ENCODE data around the gene RPS25. TPM values are rescaled to one million over a fixed set of nuclear protein-coding genes. Genes with fewer than 3 reads are reported as not detected.

The RPS25 gene
- total and polyA plus RNA-seq, 10 of the 15 experiments (the other 5 are each of a cell fraction or from before 2014, with no cell fraction given) = 886 to 3,746 (median 3,066) TPM

DNA sequence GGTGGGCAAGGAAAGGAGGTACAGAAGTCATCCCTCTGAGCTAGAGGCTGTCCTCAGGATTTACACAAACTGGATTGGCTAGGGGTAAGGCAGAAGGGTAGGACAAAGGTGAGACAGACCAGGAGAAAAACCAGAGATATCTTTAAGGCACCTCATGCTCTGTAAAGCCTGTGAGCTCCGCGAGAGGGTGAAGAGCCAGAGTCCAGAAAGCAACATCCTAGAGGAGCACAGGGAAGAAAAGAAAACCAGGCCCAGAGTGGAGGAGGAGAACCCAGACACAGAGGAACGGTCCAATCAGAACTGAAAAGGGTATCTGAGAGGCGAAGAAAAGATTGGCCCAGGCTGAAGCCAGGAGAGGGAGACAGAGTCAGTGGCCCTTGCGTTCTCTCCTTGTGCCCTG lies 7.4 kb upstream of the RPS25 start (continued):
- TF ChIP-seq, protein P1, sequence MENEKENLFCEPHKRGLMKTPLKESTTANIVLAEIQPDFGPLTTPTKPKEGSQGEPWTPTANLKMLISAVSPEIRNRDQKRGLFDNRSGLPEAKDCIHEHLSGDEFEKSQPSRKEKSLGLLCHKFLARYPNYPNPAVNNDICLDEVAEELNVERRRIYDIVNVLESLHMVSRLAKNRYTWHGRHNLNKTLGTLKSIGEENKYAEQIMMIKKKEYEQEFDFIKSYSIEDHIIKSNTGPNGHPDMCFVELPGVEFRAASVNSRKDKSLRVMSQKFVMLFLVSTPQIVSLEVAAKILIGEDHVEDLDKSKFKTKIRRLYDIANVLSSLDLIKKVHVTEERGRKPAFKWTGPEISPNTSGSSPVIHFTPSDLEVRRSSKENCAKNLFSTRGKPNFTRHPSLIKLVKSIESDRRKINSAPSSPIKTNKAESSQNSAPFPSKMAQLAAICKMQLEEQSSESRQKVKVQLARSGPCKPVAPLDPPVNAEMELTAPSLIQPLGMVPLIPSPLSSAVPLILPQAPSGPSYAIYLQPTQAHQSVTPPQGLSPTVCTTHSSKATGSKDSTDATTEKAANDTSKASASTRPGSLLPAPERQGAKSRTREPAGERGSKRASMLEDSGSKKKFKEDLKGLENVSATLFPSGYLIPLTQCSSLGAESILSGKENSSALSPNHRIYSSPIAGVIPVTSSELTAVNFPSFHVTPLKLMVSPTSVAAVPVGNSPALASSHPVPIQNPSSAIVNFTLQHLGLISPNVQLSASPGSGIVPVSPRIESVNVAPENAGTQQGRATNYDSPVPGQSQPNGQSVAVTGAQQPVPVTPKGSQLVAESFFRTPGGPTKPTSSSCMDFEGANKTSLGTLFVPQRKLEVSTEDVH (IDR thresholded peaks at IDR 0.05; ENCODE audit: low read depth, partially characterized antibody) = no peak
- TF ChIP-seq HDAC6 (IDR thresholded peaks at IDR 0.05; ENCODE audit: unreplicated experiment) (no peak), RAD21 (IDR thresholded peaks at IDR 0.05; ENCODE audit: insufficient read depth, low read depth, low read length) (no peak)

DNA sequence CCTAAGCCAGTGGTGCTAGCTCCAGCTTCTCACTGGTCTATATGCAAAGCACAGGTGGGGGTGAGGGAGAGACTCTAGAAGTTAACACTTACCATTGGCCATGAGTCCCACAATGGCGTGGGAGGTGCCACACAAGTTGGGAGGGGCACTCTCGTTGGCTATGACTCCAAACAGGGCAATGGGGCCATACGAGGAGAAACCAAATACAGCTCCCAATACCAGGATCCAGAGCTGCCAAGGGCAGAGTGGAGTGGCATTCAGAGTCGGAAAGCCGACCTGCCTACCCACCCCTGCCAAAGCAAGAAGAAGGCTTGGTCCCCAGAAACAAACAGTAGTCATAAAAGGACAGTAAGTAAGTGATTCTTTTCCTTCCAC lies 6.9 kb upstream of the RPS25 start:
- in situ Hi-C loops (cut with MboI) (no loop called here), intact Hi-C loops (cut with micrococcal nuclease; ENCODE audit: unreplicated experiment) (no loop called here)
- FAIRE-seq (no peak), DNase-seq (ENCODE audit: low read depth, low spot score) (no peak), ATAC-seq (no peak)
- ChIA-PET CTCF (interaction anchor here (1.0 kb wide), 1 partner anchor 40 kb away, joined by 3 read pairs; no protein-coding TSS in a partner anchor), RAD21 (ENCODE audit: unreplicated experiment) (no interaction called here), SMC1A (ENCODE audit: uncharacterized antibody, unreplicated experiment) (no interaction called here), POLR2A (interaction anchor here (0.6 kb wide), 1 partner anchor 203 kb away, joined by 3 read pairs; no protein-coding TSS in a partner anchor)
- no peak overlapping the region for H3K9ac ChIP-seq (ENCODE audit: control insufficient read depth, insufficient read depth, low read length)
- no TSS peak for BruUV-seq (replicated peaks)
- TF ChIP-seq NFYB (IDR thresholded peaks at IDR 0.05; ENCODE audit: insufficient read depth, low read depth, low read length) (no peak), RCOR1 (conservative IDR thresholded peaks at IDR 0.05; ENCODE audit: low read depth, low read length) (no peak), ZNF217 (IDR thresholded peaks at IDR 0.05) (no peak), CBFB (IDR thresholded peaks at IDR 0.05; ENCODE audit: low read depth) (no peak)
- no peaks in the 10 kb centered on the region for H3K9me3 ChIP-seq (replicated peaks; ENCODE audit: control insufficient read depth, insufficient read depth, low read length)
- H3K79me2 ChIP-seq (ENCODE audit: control insufficient read depth, insufficient read depth, low read length) = peaks cover 17% of the 10 kb centered on the region
- WGBS (ENCODE audit: insufficient coverage, insufficient replicate concordance, low lambda C conversion rate, missing lambda C conversion rate) = 59% methylated on average over 5 of the region's 5 CpGs
- peaks cover 5 to 9% of the 10 kb centered on the region in 2 experiments; a peak in 3 of 4 replicates for H3K36me3 ChIP-seq (ENCODE audit: control insufficient read depth in 2 of 2, insufficient read depth in 2 of 2, low read length in 1 of 2)
- no peaks in the 10 kb centered on the region for H4K20me1 ChIP-seq (ENCODE audit: control insufficient read depth, insufficient read depth)
- no peaks in the 10 kb centered on the region for H3K27me3 ChIP-seq (replicated peaks in 1 of 2; ENCODE audit: control insufficient read depth in 2 of 2, insufficient read depth in 2 of 2, low read length in 1 of 2)
- peaks cover 14% of the 10 kb centered on the region for H3K4me1 ChIP-seq (ENCODE audit: control insufficient read depth, insufficient read depth, low read length)
- no peak overlapping the region for H3K4me2 ChIP-seq (ENCODE audit: control insufficient read depth, insufficient read depth)
- no peak overlapping the region for H3K4me3 ChIP-seq
- H3K27ac ChIP-seq (ENCODE audit: control insufficient read depth, insufficient read depth) = no peak overlapping the region
- no peak overlapping the region for H2AFZ ChIP-seq (ENCODE audit: control insufficient read depth, low read depth, low read length)
